ENCODE measurements around the gene MRGPRD.

Gene MRGPRD

DNA sequence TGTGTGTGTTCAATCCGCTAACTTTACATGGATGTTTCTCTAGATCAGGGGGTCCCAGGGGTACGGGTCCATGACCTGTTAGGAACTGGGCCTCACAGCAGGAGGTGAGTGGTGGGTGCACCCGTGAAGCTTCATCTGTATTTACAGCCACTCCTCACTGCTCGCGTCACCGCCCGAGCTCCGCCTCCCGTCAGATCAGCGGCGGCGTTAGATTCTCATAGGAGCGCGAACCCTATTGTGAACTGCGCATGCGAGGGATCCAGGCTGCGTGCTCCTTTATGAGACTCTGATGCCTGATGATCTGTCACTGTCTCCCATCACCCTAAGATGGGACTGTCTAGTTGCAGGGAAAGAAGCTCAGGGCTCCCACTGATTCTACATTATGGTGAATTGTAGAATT lies 31.9 kb downstream of the MRGPRD start:
- Histone ChIP-seq H3K36me3 (ENCODE audit: control insufficient read depth, insufficient read depth, low read length) (no peaks in the 10 kb centered on the region), H3K27me3 (replicated peaks; ENCODE audit: control insufficient read depth, insufficient read depth, low read length, poor library complexity, severe bottlenecking) (no peaks in the 10 kb centered on the region), H3K4me3 (ENCODE audit: insufficient read depth, low read depth, low read length, poor library complexity, severe bottlenecking) (no peak overlapping the region), H3K4me1 (ENCODE audit: control insufficient read depth, insufficient read depth, low read length, poor library complexity, severe bottlenecking) (no peaks in the 10 kb centered on the region), H3K9me3 (ENCODE audit: control insufficient read depth, low read length) (no peaks in the 10 kb centered on the region), H3K27ac (ENCODE audit: insufficient read depth, low read length, poor library complexity, severe bottlenecking) (no peak overlapping the region)
- no peak for DNase-seq

- Histone ChIP-seq H3K27me3 (replicated peaks; ENCODE audit: control insufficient read depth, insufficient read depth, low read length, poor library complexity, severe bottlenecking) (no peaks in the 10 kb centered on the region), H3K9me3 (ENCODE audit: control insufficient read depth, low read length) (no peaks in the 10 kb centered on the region), H3K4me1 (ENCODE audit: control insufficient read depth, insufficient read depth, low read length, poor library complexity, severe bottlenecking) (no peaks in the 10 kb centered on the region), H3K36me3 (ENCODE audit: control insufficient read depth, insufficient read depth, low read length) (no peaks in the 10 kb centered on the region), H3K27ac (ENCODE audit: insufficient read depth, low read length, poor library complexity, severe bottlenecking) (no peak overlapping the region), H3K4me3 (ENCODE audit: insufficient read depth, low read depth, low read length, poor library complexity, severe bottlenecking) (no peak overlapping the region)
- no peak for DNase-seq
Measured at GRCh38 chr11:68948496-68948895, 32.3 kb downstream of the MRGPRD start.

- Histone ChIP-seq H3K4me3 (ENCODE audit: insufficient read depth, low read depth, low read length, poor library complexity, severe bottlenecking) (no peak overlapping the region), H3K27ac (ENCODE audit: insufficient read depth, low read length, poor library complexity, severe bottlenecking) (no peak overlapping the region), H3K36me3 (ENCODE audit: control insufficient read depth, insufficient read depth, low read length) (no peaks in the 10 kb centered on the region), H3K4me1 (ENCODE audit: control insufficient read depth, insufficient read depth, low read length, poor library complexity, severe bottlenecking) (no peaks in the 10 kb centered on the region), H3K27me3 (replicated peaks; ENCODE audit: control insufficient read depth, insufficient read depth, low read length, poor library complexity, severe bottlenecking) (no peaks in the 10 kb centered on the region), H3K9me3 (ENCODE audit: control insufficient read depth, low read length) (no peaks in the 10 kb centered on the region)
- DNase-seq = no peak
Measured at GRCh38 chr11:68947151-68947550, 33.6 kb downstream of the MRGPRD start.

DNA sequence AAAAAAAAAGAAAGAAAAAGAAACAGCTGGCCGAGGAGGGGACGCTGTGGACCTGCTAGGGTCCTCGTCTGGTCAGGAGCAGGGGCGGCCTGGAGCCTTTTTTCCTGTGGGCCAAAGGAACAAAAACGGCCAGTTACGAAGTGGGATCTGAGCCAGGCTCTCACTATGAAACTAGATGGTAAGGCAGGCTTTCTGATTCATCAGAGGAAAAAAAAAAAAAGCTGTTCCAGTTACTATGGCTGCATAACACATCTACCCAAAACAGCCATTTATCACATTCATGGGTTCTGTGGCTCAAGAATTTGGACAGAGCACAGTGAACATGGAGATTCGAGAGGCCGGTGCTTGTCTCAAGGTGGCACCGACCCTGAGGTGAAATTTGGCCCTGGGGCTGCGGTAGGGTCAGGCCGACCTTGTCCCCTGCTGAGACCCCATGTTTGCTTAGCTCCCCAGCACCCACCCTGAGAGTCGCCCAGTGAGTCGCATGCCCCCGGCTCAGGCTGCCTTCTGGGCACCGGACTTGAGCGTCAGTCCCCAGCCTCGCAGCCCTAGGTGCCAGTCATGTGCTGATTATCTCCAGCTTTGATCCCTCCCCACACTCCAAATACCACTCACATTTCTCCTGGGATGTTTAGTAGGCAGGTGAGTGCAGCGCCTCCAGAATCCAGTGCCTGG lies 34.2 kb downstream of the MRGPRD start:
- Histone ChIP-seq H3K4me3 (ENCODE audit: insufficient read depth, low read depth, low read length, poor library complexity, severe bottlenecking) (no peak overlapping the region), H3K4me1 (ENCODE audit: control insufficient read depth, insufficient read depth, low read length, poor library complexity, severe bottlenecking) (no peaks in the 10 kb centered on the region), H3K27me3 (replicated peaks; ENCODE audit: control insufficient read depth, insufficient read depth, low read length, poor library complexity, severe bottlenecking) (no peaks in the 10 kb centered on the region), H3K27ac (ENCODE audit: insufficient read depth, low read length, poor library complexity, severe bottlenecking) (no peak overlapping the region), H3K9me3 (ENCODE audit: control insufficient read depth, low read length) (no peaks in the 10 kb centered on the region), H3K36me3 (ENCODE audit: control insufficient read depth, insufficient read depth, low read length) (no peaks in the 10 kb centered on the region)
- DNase-seq = no peak

DNA sequence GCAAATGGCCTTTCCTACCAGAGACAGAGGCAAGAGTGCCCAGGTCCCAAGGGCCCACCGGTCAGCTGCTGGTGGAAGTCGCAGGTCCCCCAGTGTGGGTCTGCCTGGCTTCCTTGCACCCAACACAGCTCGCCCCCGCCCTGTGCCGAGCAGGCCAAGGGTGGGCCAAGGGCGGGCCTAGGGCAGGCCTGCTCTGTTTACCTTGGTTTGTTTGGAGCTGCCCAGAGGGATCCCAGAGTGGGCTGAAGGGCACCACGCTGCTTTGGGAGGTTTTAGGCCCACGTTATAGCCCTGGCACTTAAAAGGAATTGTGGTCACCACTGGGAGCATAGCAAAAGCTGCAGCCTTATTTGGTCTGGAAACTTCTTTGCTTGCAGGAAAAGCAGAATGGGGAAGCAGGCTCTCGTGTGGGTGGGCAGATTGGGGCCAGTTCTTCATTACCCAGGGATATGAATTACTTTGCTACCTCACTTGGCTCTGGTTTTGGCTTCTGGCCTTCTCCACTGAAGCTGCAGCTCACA lies 38.0 kb downstream of the MRGPRD start:
- DNase-seq = no peak
- Histone ChIP-seq H3K27ac (ENCODE audit: insufficient read depth, low read length, poor library complexity, severe bottlenecking) (no peak overlapping the region), H3K27me3 (replicated peaks; ENCODE audit: control insufficient read depth, insufficient read depth, low read length, poor library complexity, severe bottlenecking) (no peaks in the 10 kb centered on the region), H3K9me3 (ENCODE audit: control insufficient read depth, low read length) (no peaks in the 10 kb centered on the region), H3K36me3 (ENCODE audit: control insufficient read depth, insufficient read depth, low read length) (peaks cover 22% of the 10 kb centered on the region), H3K4me3 (ENCODE audit: insufficient read depth, low read depth, low read length, poor library complexity, severe bottlenecking) (no peak overlapping the region), H3K4me1 (ENCODE audit: control insufficient read depth, insufficient read depth, low read length, poor library complexity, severe bottlenecking) (no peaks in the 10 kb centered on the region)

DNA sequence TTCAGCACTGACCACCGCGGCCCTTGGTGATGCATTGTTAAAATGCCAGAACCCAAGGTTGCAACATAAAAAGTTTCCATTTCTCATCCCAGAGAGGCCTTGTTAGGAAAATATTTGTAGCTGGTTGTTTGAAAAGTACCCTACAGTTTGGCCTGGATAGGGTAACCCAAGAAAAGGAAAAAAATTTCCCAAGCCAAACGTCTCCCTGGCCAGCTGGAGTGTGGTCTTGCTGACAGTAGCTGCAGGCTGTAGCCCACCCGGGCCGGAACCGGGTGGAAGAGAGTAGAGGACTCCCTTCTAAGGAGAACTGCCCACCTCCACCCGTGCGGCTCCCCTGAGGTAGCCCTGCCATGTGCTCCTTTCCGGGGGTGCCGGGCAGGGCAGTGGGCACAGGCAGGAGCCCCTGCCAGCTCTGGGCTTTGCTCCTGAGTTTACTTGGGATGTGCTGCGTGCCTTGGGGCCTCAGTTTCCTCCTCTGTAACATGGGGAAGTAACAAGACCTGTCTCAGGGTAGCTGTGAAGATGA lies 38.6 kb downstream of the MRGPRD start:
- Histone ChIP-seq H3K4me3 (ENCODE audit: insufficient read depth, low read depth, low read length, poor library complexity, severe bottlenecking) (no peak overlapping the region), H3K27ac (ENCODE audit: insufficient read depth, low read length, poor library complexity, severe bottlenecking) (no peak overlapping the region), H3K9me3 (ENCODE audit: control insufficient read depth, low read length) (no peaks in the 10 kb centered on the region), H3K4me1 (ENCODE audit: control insufficient read depth, insufficient read depth, low read length, poor library complexity, severe bottlenecking) (no peaks in the 10 kb centered on the region), H3K36me3 (ENCODE audit: control insufficient read depth, insufficient read depth, low read length) (peaks cover 28% of the 10 kb centered on the region), H3K27me3 (replicated peaks; ENCODE audit: control insufficient read depth, insufficient read depth, low read length, poor library complexity, severe bottlenecking) (no peaks in the 10 kb centered on the region)
- DNase-seq = no peak

DNA sequence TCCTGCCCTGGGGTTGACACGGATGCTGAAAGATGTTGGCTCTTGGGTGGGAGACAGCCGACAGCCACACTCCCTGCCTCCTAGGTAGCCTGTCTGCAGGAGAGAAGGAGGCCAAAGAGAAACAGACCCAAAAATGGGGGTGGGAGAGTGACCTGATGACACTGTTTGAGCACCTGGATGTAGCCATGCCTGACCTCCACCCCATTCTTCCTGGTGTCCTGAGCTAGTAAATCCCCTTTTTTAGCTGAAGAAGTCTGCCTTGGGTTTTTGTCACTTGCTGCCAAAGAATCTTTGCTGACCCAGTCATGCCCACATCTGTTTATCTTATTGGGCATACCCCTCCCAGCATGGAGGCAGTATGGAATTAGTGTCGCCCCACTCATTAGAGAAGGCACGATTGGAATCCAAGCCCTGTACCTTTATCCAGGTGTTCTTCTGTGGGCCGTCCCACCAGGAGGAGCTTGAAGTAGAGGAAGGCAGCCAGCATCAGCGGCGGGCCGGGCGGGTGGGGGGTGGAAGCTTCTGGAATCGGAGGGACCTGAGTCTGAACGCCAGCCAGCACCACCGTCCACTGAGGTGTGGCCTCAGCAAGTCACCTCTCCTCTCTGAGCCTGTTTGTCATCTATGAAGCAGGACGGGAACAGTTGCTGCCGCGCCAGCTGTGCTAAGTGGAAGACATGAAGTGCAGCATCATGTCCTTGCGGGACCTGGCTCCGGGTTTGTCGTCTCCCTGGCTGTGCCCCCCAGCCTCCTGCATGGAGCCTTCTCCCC lies 39.3 kb downstream of the MRGPRD start:
- Histone ChIP-seq H3K4me1 (ENCODE audit: control insufficient read depth, insufficient read depth, low read length, poor library complexity, severe bottlenecking) (no peaks in the 10 kb centered on the region), H3K27ac (ENCODE audit: insufficient read depth, low read length, poor library complexity, severe bottlenecking) (no peak overlapping the region), H3K36me3 (ENCODE audit: control insufficient read depth, insufficient read depth, low read length) (peaks cover 35% of the 10 kb centered on the region), H3K4me3 (ENCODE audit: insufficient read depth, low read depth, low read length, poor library complexity, severe bottlenecking) (no peak overlapping the region), H3K9me3 (ENCODE audit: control insufficient read depth, low read length) (no peaks in the 10 kb centered on the region), H3K27me3 (replicated peaks; ENCODE audit: control insufficient read depth, insufficient read depth, low read length, poor library complexity, severe bottlenecking) (no peaks in the 10 kb centered on the region)
- DNase-seq = no peak

GRCh38 chr11:68940651-68941323 lies 40.0 kb downstream of the MRGPRD start:
- H3K4me3 ChIP-seq (ENCODE audit: insufficient read depth, low read depth, low read length, poor library complexity, severe bottlenecking) = no peak overlapping the region
- no peaks in the 10 kb centered on the region for H3K27me3 ChIP-seq (replicated peaks; ENCODE audit: control insufficient read depth, insufficient read depth, low read length, poor library complexity, severe bottlenecking)
- H3K4me1 ChIP-seq (ENCODE audit: control insufficient read depth, insufficient read depth, low read length, poor library complexity, severe bottlenecking) = no peaks in the 10 kb centered on the region
- H3K27ac ChIP-seq (ENCODE audit: insufficient read depth, low read length, poor library complexity, severe bottlenecking) = no peak overlapping the region
- H3K36me3 ChIP-seq (ENCODE audit: control insufficient read depth, insufficient read depth, low read length) = peaks cover 42% of the 10 kb centered on the region
- no peaks in the 10 kb centered on the region for H3K9me3 ChIP-seq (ENCODE audit: control insufficient read depth, low read length)
- DNase-seq = no peak

- DNase-seq = no peak
- H3K36me3 ChIP-seq (ENCODE audit: control insufficient read depth, insufficient read depth, low read length) = peaks cover 50% of the 10 kb centered on the region
- no peaks in the 10 kb centered on the region for H3K9me3 ChIP-seq (ENCODE audit: control insufficient read depth, low read length)
- no peak overlapping the region for H3K27ac ChIP-seq (ENCODE audit: insufficient read depth, low read length, poor library complexity, severe bottlenecking)
- H3K27me3 ChIP-seq (replicated peaks; ENCODE audit: control insufficient read depth, insufficient read depth, low read length, poor library complexity, severe bottlenecking) = no peaks in the 10 kb centered on the region
- H3K4me3 ChIP-seq (ENCODE audit: insufficient read depth, low read depth, low read length, poor library complexity, severe bottlenecking) = no peak overlapping the region
- no peaks in the 10 kb centered on the region for H3K4me1 ChIP-seq (ENCODE audit: control insufficient read depth, insufficient read depth, low read length, poor library complexity, severe bottlenecking)
Measured at GRCh38 chr11:68939583-68940555, 40.9 kb downstream of the MRGPRD start.
